HepG2 (cell line): ENCODE results near the gene C2CD3. TPM values are rescaled to one million over a fixed set of nuclear protein-coding genes. Genes with fewer than 3 reads are reported as not detected.

Experiments
- ELF3 ChIP-seq: IDR thresholded peaks from 2 replicates; pipeline ENCODE4 v1.6.1; 2016; ENCODE audit warnings: missing genetic modification reagents, missing compliant biosample characterization
- FOSL2 ChIP-seq: sonication (generic); formaldehyde crosslinking; IDR thresholded peaks from 2 replicates; pipeline ENCODE4 v1.4.0; 2020; ENCODE audit warnings: missing genetic modification reagents
- FOXA3 ChIP-seq: IDR thresholded peaks from 2 replicates; pipeline ENCODE4 v1.6.1; 2016; ENCODE audit warnings: missing genetic modification reagents, missing compliant biosample characterization
- FOXP4 ChIP-seq: sonication (generic); formaldehyde crosslinking; IDR thresholded peaks from 2 replicates; pipeline ENCODE4 v1.4.0; 2020; ENCODE audit warnings: missing genetic modification reagents
- GABPA ChIP-seq, 2 experiments: IDR thresholded peaks; 2 replicates each; pipeline ENCODE4 v1.6.1; 2011 to 2016; ENCODE audit warnings: low read depth in 2 of 2, low read length in 1 of 2, missing biosample characterization in 1 of 2, missing genetic modification characterization in 1 of 2
- GATAD1 ChIP-seq: IDR thresholded peaks from 2 replicates; pipeline ENCODE4 v1.6.1; 2016; ENCODE audit warnings: missing genetic modification reagents, missing compliant biosample characterization
- MAFG ChIP-seq: sonication (generic); formaldehyde crosslinking; IDR thresholded peaks from 2 replicates; pipeline ENCODE4 v1.5.1; 2020; ENCODE audit warnings: mild to moderate bottlenecking, missing genetic modification reagents
- MEIS2 ChIP-seq: sonication (generic); formaldehyde crosslinking; IDR thresholded peaks from 2 replicates; pipeline ENCODE4 v1.9.0; 2021; ENCODE audit warnings: mild to moderate bottlenecking, missing genetic modification reagents
- MTF2 ChIP-seq: sonication (generic); formaldehyde crosslinking; IDR thresholded peaks from 2 replicates; pipeline ENCODE4 v1.5.0; 2020; ENCODE audit warnings: missing genetic modification reagents, borderline replicate concordance
- REXO4 ChIP-seq: sonication (generic); formaldehyde crosslinking; IDR thresholded peaks from 2 replicates; pipeline ENCODE4 v1.8.0; 2022; ENCODE audit warnings: missing genetic modification reagents, mild to moderate bottlenecking, borderline replicate concordance
- SCMH1 ChIP-seq: sonication (generic); formaldehyde crosslinking; IDR thresholded peaks from 2 replicates; pipeline ENCODE4 v1.9.0; 2021; ENCODE audit warnings: missing genetic modification reagents, mild to moderate bottlenecking, borderline replicate concordance
- SOX5 ChIP-seq: IDR thresholded peaks from 2 replicates; pipeline ENCODE4 v1.6.1; 2016; ENCODE audit warnings: borderline replicate concordance
- STAT5B ChIP-seq: sonication (generic); formaldehyde crosslinking; IDR thresholded peaks from 2 replicates; pipeline ENCODE4 v1.4.0; 2020; ENCODE audit warnings: missing genetic modification reagents
- TEAD3 ChIP-seq: optimal IDR thresholded peaks from 2 replicates; pipeline ENCODE3; 2016; ENCODE audit warnings: borderline replicate concordance
- U2AF2 ChIP-seq: fragments of 200-400 bp; formaldehyde crosslinking; IDR thresholded peaks from 2 replicates; pipeline ENCODE4 v1.6.1; 2017; ENCODE audit warnings: low read depth, mild to moderate bottlenecking, low read length
- polyA plus RNA-seq, 8 experiments: library from polyadenylated mRNA; depleted of rRNA in 3 of 8; stranded (reverse) in 7 of 8; unstranded in 1 of 8; fragments of >200 nt; fragmentation: Illumina TruSeq in 4 of 8; extraction: Trizol in 4 of 8; gene quantifications; 2 replicates each; pipeline versions ENCODE4 v1.2.1 to v1.2.3, GENCODE V29; 2011 to 2016; ENCODE audit warnings: low read depth in 4 of 8, missing spikeins in 1 of 8, mixed read lengths in 1 of 8; ENCODE audit not compliant: insufficient read depth in 1 of 8
- total RNA-seq, 5 experiments: library from RNA; depleted of rRNA; stranded (reverse); fragments of >200 nt; fragmentation: Illumina TruSeq; extraction: Trizol; gene quantifications; 2 replicates each; pipeline ENCODE4 v1.2.3, GENCODE V29; 2016; ENCODE audit warnings: low read depth in 1 of 5
- TF ChIP-seq, protein P1 (sequence below): IDR thresholded peaks from 2 replicates; pipeline ENCODE4 v1.6.1; 2016; ENCODE audit warnings: mild to moderate bottlenecking, missing biosample characterization, missing genetic modification reagents
- TF ChIP-seq, protein P2 (sequence below): sonication (generic); formaldehyde crosslinking; IDR thresholded peaks from 2 replicates; pipeline ENCODE4 v1.4.0; 2020; ENCODE audit warnings: missing genetic modification reagents, mild to moderate bottlenecking, borderline replicate concordance
- TF ChIP-seq, protein P3 (sequence below): sonication (generic); formaldehyde crosslinking; conservative IDR thresholded peaks from 2 replicates; pipeline ENCODE4 v1.4.0; 2020; ENCODE audit warnings: mild to moderate bottlenecking, missing genetic modification reagents, moderate library complexity

The C2CD3 gene
- total and polyA plus RNA-seq, 2 of the 13 experiments (the other 11 are each of a cell fraction or from before 2014, with no cell fraction given) = 5.5 to 6.4 TPM

DNA sequence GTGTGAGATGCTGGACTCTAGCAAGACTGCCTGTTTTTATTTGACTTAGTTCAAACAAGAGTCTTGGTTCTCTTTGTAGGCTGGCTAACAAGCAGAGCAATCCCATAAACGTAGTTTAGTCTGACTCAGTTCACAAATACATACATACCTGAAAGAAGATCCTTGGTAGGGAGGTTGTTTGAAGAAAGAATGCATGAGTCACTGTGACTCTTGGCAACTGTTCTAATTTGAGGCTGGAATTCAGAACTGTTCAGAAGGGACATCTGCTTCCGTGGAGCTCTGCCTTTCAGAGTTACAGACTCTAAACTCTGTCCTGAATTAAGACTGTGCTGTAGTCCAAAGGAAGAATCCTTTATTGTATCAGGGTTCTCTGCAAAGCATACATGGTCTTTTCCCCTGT lies 32.2 kb downstream of the C2CD3 start (continued):
- TF ChIP-seq STAT5B (no peak), SCMH1 (CRISPR knock-in tag) (no peak), MEIS2 (CRISPR knock-in tag) (no peak), U2AF2 (no peak), FOXA3 (CRISPR knock-in tag) (peak; percentile 61), REXO4 (CRISPR knock-in tag) (no peak), GABPA (IDR thresholded peaks at IDR 0.05; ENCODE audit: low read depth, low read length) (no peak), GABPA (CRISPR knock-in tag; IDR thresholded peaks at IDR 0.05; ENCODE audit: low read depth) (0 out of 2 replicates have a peak, but pooled peaks have one; percentile 23), MAFG (CRISPR knock-in tag) (no peak), SOX5 (CRISPR knock-in tag) (0 out of 2 replicates have a peak, but pooled peaks have one; percentile 16), FOSL2 (peak; percentile 95), ELF3 (CRISPR knock-in tag) (peak; percentile 60), GATAD1 (CRISPR knock-in tag) (0 out of 2 replicates have a peak, but pooled peaks have one; percentile 38), TEAD3 (CRISPR knock-in tag) (peak; percentile 96), FOXP4 (CRISPR knock-in tag) (no peak), MTF2 (CRISPR knock-in tag) (no peak)
- TF ChIP-seq, protein P1, sequence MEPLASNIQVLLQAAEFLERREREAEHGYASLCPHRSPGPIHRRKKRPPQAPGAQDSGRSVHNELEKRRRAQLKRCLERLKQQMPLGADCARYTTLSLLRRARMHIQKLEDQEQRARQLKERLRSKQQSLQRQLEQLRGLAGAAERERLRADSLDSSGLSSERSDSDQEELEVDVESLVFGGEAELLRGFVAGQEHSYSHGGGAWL (CRISPR knock-in tag) = no peak
- TF ChIP-seq, protein P2, sequence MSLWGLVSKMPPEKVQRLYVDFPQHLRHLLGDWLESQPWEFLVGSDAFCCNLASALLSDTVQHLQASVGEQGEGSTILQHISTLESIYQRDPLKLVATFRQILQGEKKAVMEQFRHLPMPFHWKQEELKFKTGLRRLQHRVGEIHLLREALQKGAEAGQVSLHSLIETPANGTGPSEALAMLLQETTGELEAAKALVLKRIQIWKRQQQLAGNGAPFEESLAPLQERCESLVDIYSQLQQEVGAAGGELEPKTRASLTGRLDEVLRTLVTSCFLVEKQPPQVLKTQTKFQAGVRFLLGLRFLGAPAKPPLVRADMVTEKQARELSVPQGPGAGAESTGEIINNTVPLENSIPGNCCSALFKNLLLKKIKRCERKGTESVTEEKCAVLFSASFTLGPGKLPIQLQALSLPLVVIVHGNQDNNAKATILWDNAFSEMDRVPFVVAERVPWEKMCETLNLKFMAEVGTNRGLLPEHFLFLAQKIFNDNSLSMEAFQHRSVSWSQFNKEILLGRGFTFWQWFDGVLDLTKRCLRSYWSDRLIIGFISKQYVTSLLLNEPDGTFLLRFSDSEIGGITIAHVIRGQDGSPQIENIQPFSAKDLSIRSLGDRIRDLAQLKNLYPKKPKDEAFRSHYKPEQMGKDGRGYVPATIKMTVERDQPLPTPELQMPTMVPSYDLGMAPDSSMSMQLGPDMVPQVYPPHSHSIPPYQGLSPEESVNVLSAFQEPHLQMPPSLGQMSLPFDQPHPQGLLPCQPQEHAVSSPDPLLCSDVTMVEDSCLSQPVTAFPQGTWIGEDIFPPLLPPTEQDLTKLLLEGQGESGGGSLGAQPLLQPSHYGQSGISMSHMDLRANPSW = no peak
- TF ChIP-seq, protein P3, sequence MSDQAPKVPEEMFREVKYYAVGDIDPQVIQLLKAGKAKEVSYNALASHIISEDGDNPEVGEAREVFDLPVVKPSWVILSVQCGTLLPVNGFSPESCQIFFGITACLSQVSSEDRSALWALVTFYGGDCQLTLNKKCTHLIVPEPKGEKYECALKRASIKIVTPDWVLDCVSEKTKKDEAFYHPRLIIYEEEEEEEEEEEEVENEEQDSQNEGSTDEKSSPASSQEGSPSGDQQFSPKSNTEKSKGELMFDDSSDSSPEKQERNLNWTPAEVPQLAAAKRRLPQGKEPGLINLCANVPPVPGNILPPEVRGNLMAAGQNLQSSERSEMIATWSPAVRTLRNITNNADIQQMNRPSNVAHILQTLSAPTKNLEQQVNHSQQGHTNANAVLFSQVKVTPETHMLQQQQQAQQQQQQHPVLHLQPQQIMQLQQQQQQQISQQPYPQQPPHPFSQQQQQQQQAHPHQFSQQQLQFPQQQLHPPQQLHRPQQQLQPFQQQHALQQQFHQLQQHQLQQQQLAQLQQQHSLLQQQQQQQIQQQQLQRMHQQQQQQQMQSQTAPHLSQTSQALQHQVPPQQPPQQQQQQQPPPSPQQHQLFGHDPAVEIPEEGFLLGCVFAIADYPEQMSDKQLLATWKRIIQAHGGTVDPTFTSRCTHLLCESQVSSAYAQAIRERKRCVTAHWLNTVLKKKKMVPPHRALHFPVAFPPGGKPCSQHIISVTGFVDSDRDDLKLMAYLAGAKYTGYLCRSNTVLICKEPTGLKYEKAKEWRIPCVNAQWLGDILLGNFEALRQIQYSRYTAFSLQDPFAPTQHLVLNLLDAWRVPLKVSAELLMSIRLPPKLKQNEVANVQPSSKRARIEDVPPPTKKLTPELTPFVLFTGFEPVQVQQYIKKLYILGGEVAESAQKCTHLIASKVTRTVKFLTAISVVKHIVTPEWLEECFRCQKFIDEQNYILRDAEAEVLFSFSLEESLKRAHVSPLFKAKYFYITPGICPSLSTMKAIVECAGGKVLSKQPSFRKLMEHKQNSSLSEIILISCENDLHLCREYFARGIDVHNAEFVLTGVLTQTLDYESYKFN (CRISPR knock-in tag) = peak; percentile 36; the same call in 1 of the 2 replicates
